ENCODE measurements around the gene REC8.

REC8 gene

DNA sequence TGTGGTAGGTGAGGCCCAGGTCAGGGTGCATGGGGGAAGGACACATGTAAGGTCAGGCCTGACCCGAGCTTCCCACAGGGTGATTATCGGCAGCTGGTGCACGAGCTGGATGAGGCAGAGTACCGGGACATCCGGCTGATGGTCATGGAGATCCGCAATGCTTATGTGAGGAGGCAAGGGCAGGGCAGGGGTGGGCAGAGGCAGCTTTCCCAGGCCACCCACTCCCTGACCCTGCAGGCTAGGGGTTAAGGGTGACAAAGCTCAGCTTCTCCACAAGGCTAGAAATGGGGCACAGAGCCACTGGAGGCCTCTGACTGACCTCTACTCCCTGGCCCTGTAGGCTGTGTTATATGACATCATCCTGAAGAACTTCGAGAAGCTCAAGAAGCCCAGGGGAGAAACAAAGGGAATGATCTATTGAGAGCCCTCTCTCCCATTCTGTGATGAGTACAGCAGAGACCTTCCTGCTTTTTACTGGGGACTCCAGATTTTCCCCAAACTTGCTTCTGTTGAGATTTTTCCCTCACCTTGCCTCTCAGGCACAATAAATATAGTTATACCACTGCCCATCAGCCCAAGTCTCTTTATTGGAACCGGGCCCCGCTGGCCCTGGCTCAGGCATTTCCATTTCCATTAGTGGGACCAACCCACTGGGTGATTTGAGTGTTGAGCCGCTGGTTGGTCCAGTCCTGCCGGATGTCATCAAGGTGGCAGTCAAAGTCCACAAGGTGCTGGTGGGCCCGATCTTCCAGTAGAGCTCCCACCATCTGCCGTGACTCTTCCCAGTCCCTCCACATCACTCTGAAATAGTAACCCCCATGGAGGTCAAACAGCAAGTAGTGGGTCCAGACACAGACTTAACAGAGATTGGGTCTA is 33.2 kb upstream of the REC8 start:
- DNase-seq (ENCODE audit: low read depth), result no peak

DNA sequence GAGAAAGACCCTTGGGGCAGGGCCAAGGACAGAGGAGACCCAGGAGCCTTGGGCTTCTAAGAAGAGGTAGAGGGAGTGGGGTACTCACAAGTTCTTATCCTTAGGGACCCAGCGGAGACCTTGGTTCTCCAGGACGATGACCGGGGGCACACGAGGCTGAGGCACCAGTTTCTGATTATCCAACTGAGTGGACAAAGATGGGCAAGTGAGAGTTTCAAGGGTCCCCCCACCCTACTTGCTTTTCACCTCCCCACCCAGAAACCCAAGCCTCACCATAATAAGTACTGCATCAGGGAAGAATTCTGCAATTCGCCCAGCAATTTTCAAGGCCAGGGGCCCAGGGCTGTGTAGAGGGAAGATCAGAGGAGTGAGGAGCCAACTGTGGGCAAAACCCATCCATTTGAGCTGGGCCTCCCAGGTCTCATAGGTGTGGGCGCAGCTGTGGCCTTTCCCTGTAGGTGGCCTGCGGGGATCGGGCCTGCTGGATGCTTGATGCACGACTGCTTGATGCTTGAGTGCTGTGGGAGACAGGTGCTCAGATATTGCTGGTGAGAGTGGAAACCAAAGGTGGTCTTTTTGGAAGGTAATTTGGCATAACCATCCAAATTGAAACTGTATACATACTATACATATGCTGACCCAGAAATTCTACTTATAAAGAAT is 32.5 kb upstream of the REC8 start:
- no peak for DNase-seq (ENCODE audit: low read depth)

DNA sequence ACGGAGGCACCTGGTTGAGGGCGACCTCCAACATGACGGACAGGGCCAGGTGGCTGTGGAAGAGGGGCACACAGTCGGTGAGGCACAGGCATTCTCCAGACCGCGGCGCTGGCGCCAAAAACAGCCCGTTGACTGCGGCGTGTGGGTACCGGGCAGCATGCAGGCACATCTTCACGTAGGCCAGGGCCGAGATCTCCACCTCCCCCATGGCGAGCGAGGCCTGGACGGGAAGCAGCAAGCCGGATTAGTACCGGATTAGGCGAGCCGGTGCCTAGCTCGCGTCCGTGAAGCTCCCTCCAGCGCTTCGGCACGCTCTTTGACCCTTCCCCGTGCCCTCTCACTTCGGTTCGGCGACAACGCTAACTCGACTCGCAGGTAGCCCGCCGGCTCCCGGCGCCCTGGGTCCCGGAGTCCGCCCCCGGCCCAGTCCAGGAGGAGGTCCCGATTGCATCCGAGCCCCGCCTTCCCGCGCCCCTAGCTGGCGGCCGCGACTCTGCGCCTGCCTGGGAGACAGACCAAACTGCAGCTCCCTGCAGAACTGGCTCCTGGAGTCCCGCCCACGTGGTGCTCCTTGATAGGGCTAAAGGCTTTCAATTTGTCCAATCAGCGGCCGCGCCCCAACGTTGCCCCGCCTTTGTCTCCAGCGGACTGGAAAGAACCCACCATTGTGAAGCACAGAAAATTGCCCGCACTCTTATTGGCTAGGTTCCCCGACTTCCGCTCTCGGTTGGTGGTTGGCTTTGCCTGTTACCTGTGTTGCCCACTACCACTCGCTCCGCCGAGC is 30.6 kb upstream of the REC8 start, which contains the start of gene EMC9:
Gene EMC9 (minus strand): TSS at position 495 of the 784 bp plus-strand sequence. CDS start 287 bp downstream, at position 208.
- DNase-seq (ENCODE audit: low read depth), result peak; percentile 97

DNA sequence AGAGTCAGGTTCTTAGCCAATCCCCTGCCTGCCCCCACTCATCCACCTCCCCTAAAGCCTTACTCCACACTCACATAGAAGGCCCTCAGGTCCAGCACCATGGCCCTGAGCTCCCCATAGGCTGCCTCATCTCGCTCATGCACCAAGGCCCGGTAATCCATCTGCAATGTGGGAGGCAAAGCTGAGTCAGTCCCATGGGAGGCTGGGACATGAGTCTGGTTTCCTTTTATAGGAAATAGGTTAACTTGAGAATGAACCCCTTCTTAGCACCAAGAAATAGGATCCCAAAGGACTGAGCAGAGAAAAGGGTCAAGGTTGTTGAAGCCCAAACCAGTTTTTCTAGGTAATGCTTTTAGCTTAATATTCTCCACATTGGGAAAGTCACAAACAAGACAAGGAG is 28.4 kb upstream of the REC8 start:
- DNase-seq (ENCODE audit: low read depth), result no peak

DNA sequence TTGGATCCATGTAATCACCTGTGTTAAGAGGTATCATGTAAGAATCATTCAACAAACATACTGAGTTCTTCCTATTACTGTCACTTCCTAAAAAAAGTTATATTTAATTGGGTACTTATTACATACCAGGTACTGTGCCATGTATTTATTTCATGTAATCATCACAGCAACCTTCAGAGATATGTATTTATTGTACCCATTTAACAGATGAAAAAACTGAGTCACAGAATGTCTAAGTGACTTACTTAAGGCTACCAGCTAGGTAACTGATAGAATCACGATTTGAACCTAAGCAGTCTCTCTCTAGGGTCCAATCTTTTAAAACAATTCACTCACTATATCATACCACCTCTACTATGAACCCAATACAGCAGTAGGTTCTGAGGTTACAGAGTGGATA is 27.4 kb upstream of the REC8 start:
- DNase-seq (ENCODE audit: low read depth), result no peak

DNA sequence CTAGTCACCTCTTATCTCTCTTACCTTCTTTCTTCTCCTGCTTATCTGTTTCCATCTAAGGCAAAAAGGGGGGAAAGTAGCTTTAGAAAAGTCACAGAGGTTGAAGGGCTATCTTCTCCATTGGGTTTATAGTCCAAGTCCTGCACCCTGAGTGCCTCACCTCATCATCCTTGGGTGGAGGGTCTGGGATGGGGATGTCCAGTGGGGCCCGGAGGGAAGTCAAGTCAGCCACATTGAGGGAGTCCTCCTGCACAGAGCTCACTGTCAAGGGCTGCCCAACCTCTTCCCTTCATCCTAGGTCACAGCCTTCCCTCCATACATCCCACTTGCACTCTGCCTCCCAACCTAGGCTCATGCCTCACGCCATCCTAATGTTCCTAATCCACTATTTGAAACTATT is 26.7 kb upstream of the REC8 start:
- DNase-seq (ENCODE audit: low read depth), result no peak

DNA sequence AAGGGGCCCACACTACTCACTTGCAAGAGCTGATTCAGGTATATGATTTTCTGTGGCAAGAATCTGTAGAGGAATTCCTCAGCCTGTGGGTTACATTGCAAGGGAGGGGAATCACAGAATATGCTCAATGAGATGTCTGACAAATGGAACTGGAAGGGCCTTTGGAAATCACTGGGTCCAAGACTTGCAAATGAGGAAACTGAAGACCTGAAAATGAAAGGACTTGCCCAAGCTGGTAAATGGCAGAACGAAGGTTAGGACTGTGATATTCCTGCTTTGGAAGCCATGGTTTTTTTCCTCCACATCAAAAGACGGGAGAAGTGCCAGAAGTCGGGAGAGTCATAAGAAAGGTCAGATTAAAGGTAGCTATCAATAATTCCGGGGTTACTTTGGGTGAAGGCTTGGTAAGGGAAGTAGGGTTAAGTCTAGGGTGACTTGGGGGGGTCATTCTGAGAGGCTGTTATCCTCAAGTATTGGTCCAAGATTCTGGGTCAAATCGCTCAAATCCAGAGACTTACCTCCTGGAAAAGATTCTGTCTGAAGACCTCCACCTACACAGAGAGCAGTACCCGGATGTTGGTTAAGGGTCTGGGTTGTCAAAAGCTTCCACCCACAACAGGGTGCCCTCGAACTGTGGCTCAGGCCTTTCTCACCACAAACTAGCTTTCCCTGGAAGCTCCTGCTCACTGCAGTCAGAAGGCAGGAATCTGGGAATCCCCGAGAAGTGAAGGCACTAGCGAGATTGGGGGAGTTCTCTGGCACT is 26.0 kb upstream of the REC8 start:
- DNase-seq (ENCODE audit: low read depth), result no peak

DNA sequence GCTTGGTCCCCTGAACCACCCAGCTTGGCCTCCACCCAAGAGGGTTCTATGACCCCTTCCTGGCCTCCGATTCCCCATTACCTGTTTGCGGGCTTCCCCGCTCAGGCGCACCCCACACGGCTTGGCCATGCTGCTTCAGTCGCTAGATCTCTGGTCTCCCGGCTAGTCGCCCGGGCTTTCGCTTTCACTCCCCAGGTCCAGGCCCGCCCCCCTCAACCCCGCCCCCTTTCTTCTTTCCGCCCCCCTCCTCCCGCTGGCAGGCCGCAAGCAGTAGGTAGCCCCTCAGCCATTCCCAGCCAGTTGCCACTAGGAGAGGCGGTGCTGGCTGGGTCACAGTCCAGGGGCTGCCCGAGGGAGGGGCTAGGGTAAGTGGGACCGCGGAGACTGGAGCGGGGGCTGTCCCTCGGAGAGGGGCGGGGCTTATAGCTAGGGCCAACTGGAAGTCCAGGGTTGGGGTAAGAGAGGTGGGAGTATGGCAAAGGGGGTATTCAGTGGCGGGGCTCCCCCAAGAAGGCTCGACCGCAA is 25.4 kb upstream of the REC8 start, which contains the start of gene PSME2:
Gene PSME2 (minus strand): TSS at position 158 of the 525 bp plus-strand sequence. CDS start 29 bp downstream, at position 129.
- DNase-seq (ENCODE audit: low read depth), result peak; percentile 89

DNA sequence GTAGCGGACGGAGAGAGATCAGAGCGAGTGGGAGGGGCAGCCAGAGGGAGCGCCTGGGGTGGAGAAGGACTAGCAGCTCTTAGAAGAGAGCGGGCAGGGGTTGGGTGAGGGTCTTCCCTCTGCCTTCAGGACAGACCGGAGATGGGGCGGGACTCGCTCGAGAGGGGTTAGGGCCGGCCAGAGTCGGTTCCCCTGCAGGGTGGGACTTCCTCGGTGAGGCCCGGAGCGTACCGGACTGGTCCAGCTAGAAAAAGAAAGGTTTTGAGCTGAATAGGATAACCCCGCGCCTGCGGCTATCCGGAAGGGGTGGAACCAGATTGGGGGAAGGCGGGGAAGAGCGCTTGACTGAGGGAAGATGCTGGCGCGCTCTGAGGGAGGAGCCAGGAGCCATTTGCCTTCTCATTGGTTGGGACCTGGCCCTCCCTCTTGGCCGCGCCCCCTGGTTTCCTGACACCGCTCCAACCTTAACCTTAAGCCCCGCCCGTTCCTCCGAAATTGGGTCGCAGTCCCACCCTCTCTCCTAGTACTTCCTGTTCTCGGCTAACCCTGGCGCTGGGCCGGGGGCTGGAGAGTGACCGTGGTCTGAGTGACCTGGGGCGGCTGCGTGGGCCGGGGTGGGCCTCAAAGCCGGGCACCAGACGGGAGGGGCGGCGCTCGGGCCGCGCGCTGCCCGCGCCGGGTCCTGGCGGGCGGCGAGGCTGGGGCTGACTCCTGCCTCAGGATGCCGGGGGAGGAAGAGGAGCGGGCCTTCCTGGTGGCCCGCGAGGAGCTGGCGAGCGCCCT is 24.7 kb upstream of the REC8 start, which contains the start of gene RNF31:
Gene RNF31 (plus strand): TSS at position 521 of the 783 bp plus-strand sequence. CDS start 201 bp downstream, at position 722.
- DNase-seq (ENCODE audit: low read depth), result peak; percentile 97

DNA sequence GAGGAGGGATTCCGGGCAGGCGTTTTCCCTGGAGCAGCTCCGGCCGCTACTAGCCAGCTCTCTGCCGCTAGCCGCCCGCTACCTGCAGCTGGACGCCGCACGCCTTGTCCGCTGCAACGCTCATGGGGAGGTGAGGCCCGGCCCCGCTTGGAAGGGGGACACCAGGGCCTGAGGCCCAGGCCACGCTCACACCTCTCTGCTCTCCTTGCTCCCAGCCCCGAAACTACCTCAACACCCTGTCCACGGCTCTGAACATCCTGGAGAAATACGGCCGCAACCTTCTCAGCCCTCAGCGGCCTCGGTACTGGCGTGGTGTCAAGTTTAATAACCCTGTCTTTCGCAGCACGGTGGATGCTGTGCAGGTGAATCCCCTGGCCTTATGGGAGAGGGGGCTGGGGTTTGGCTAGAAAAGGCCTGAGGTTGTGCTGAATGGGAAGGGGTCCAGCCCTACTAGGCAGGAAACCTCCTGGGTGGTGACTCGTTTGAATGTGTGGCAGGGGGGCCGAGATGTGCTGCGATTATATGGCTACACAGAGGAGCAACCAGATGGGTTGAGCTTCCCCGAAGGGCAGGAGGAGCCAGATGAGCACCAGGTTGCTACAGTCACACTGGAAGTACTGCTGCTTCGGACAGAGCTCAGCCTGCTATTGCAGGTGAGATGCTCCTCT is 24.0 kb upstream of the REC8 start:
- DNase-seq (ENCODE audit: low read depth), result no peak

DNA sequence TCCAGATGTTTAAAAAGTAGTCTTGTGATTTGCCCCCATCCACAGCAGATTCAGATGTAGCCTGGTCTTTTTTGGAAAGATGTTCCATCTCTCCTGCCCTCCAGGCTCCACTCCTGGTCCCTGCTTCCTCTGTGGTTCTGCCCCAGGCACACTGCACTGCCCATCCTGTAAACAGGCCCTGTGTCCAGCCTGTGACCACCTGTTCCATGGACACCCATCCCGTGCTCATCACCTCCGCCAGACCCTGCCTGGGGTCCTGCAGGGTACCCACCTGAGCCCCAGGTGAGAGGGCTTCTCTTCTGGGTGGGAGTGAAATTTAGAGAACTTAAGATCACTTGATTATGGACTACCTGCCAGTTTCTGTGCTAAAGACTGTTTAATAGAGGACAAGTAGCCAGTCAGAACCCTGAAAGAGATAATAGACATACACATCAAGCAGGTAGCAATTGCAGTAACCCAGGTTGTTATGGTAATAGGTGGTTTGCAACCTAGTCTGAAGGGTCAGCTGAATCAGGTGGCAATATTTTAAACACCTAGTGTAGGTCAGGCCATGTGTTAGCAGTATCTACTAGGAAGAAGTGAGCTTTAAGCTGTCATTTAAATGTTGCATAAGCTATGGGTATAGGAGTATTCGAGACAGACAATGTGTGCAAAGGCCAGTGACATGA is 22.4 kb upstream of the REC8 start:
- no peak for DNase-seq (ENCODE audit: low read depth)

DNA sequence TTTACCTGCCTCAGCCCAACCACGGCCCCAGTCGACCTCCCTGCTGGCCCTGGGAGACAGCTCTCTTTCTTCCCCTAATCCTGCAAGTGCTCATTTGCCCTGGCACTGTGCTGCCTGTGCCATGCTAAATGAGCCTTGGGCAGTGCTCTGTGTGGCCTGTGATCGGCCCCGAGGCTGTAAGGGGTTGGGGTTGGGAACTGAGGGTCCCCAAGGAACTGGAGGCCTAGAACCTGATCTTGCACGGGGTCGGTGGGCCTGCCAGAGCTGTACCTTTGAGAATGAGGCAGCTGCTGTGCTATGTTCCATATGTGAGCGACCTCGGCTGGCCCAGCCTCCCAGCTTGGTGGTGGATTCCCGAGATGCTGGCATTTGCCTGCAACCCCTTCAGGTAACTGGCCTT is 21.8 kb upstream of the REC8 start:
- no peak for DNase-seq (ENCODE audit: low read depth)

DNA sequence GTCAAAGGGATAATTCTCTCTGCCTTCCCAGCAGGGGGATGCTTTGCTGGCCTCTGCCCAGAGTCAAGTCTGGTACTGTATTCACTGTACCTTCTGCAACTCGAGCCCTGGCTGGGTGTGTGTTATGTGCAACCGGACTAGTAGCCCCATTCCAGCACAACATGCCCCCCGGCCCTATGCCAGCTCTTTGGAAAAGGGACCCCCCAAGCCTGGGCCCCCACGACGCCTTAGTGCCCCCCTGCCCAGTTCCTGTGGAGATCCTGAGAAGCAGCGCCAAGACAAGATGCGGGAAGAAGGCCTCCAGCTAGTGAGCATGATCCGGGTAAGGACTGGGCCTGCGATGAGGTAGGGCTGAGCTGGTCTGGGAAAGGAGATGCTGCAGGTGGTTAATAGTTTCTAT is 21.3 kb upstream of the REC8 start:
- no peak for DNase-seq (ENCODE audit: low read depth)

DNA sequence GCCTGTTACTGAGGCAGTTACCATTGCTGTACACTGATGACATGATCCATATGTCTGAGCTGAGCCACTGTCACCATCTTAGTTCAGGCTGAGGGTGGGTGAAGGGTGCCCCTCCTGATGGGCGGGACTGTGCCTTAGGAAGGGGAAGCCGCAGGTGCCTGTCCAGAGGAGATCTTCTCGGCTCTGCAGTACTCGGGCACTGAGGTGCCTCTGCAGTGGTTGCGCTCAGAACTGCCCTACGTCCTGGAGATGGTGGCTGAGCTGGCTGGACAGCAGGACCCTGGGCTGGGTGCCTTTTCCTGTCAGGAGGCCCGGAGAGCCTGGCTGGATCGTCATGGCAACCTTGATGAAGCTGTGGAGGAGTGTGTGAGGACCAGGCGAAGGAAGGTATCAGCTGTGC is 20.9 kb upstream of the REC8 start:
- DNase-seq (ENCODE audit: low read depth), result no peak

DNA sequence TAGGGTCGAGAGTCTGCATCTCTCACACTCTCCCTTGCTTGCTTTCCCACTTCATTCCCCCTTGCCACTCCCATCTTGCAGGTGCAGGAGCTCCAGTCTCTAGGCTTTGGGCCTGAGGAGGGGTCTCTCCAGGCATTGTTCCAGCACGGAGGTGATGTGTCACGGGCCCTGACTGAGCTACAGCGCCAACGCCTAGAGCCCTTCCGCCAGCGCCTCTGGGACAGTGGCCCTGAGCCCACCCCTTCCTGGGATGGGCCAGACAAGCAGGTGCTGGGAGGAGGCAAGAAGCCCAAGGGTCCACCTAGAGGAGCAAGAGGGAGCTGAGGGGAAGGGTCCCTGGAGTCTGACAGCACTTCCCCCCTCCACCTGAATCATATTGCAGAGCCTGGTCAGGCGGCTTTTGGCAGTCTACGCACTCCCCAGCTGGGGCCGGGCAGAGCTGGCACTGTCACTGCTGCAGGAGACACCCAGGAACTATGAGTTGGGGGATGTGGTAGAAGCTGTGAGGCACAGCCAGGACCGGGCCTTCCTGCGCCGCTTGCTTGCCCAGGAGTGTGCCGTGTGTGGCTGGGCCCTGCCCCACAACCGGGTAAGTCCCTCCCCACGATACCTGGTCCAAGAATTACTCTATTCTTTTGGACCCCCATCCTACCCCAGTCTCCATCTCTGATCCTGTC is 20.3 kb upstream of the REC8 start:
- no peak for DNase-seq (ENCODE audit: low read depth)

DNA sequence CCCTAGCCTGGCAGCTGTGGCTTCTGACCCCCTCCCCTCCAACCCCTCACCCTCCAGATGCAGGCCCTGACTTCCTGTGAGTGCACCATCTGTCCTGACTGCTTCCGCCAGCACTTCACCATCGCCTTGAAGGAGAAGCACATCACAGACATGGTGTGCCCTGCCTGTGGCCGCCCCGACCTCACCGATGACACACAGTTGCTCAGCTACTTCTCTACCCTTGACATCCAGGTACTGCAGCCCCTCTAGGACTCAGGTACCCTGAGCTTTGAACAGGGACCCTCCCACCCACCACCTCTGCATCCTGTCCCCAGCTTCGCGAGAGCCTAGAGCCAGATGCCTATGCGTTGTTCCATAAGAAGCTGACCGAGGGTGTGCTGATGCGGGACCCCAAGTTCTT is 16.8 kb upstream of the REC8 start:
- no peak for DNase-seq (ENCODE audit: low read depth)

DNA sequence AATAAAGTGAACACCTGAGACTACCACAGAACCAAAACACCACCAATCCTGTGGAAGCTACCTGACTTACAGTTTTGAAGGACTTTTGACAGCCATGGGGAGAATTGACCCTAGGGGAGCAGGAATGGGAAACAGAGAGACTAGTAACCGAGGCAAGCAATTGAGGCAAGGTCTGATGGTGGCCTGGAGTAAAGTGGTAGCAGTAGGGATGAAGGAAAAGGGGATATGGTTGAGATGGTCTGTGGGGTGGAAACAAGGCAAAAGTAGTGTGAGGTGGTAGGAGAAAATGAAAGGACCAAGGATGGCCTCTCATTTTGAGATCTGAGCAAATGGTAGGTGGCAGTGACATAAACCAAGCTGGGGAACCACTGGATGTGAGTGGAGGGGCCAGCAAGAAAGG is 15.0 kb upstream of the REC8 start:
- no peak for DNase-seq (ENCODE audit: low read depth)

DNA sequence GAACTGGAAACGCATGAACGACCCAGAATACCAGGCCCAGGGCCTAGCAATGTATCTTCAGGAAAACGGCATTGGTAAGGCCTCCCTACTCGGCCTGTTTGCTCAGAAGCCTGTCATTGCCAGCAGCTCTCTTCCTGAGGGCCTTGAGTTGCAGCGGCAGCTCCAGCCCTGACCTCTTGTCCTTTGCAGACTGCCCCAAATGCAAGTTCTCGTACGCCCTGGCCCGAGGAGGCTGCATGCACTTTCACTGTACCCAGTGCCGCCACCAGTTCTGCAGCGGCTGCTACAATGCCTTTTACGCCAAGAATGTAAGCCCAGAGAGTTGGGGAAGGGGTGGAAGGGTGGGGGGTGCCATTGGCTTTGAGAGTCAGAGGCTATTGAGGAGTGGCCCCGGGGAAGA is 14.5 kb upstream of the REC8 start:
- DNase-seq (ENCODE audit: low read depth), result no peak
